A673 (cell line): ENCODE data around the gene WDR55.

Source experiments
- CTCF ChIP-seq: fragments of 300-800, 200-600 bp; sonication (generic); conservative IDR thresholded peaks from 2 replicates; pipeline ENCODE4 v1.5.1; 2017; ENCODE audit warnings: low read depth, mild to moderate bottlenecking, antibody characterized with exemption, low read length, moderate library complexity, mixed read lengths
- EZH2 ChIP-seq: fragments of 200-600 bp; sonication (generic); IDR thresholded peaks from 2 replicates; pipeline ENCODE4 v1.6.1; 2017; ENCODE audit warnings: borderline replicate concordance, low read depth, mild to moderate bottlenecking, mixed read lengths, antibody characterized with exemption, low read length; ENCODE audit not compliant: poor library complexity, severe bottlenecking

GRCh38 chr5:140639148-140639981 is 25.3 kb upstream of the WDR55 start, which contains the start of gene TMCO6:
- peak; percentile 72 for TF ChIP-seq CTCF
- TF ChIP-seq EZH2, result no peak
